T-helper 2 cell treated with Interferon-gamma antibody and Interleukin-4, amounts not matched to agents 100 ng/mL and 5 ng/mL, for 36 hours (primary cell): ENCODE data around the gene IMMP1L. TPM values are rescaled to one million over a fixed set of nuclear protein-coding genes. Genes with fewer than 3 reads are reported as not detected.
"Not testable (repeated sequence)": the region's sequence is repeated elsewhere in the genome, so short reads cannot be mapped to it uniquely, and the experiment has no call there.

Source experiments
- intact Hi-C: fragments of 100-400 bp; cut with micrococcal nuclease; formaldehyde crosslinking; loops from one replicate; pipeline ENCODE4 v1.15.1; 2023
- total RNA-seq: library from RNA; stranded (reverse); gene quantifications from 2 replicates; pipeline ENCODE4 v1.2.3, GENCODE V29; 2022

The IMMP1L gene
- total RNA-seq, result 21.3 and 26.8 TPM in 2 replicates

- intact Hi-C loops, result loop anchor here (1.0 to 10.0 kb wide), 5 partner anchors 140 to 1748 kb away; partner anchors contain the start of genes ARL14EP, DCDC1, DNAJC24 and EIF3M
These were observed at the start of gene IMMP1L, which contains the start of gene ELP4 for GRCh38 chr11:31509429-31510345. IMMP1L (minus strand) TSS chr11:31509622; CDS start chr11:31463276, 46,346 bp downstream. ELP4 (plus strand) TSS chr11:31509767; CDS start chr11:31509785, 18 bp downstream.

GRCh38 chr11:31558001-31558400, 48.6 kb upstream of the IMMP1L start:
- intact Hi-C loops, result no loop called here

- intact Hi-C loops, result no loop called here
These were observed 46.5 kb upstream of the IMMP1L start for GRCh38 chr11:31555938-31556337.

- intact Hi-C loops, result no loop called here
These were observed 33.4 kb upstream of the IMMP1L start for GRCh38 chr11:31542862-31543261.

GRCh38 chr11:31535479-31535878, 26.1 kb upstream of the IMMP1L start:
- intact Hi-C loops, result no loop called here

- intact Hi-C loops, result no loop called here
These were observed 21.9 kb upstream of the IMMP1L start for GRCh38 chr11:31531293-31531692.

- intact Hi-C loops, result no loop called here
These were observed 20.3 kb upstream of the IMMP1L start for GRCh38 chr11:31529701-31530100.

- intact Hi-C loops, result no loop called here
These were observed 19.8 kb upstream of the IMMP1L start for GRCh38 chr11:31529189-31529588.

GRCh38 chr11:31521497-31522150, 12.2 kb upstream of the IMMP1L start:
- intact Hi-C loops, result no loop called here

- intact Hi-C loops, result no loop called here
These were observed 2.7 kb upstream of the IMMP1L start for GRCh38 chr11:31512117-31512516.

- intact Hi-C loops, result loop anchor here (1.0 to 10.0 kb wide), 5 partner anchors 140 to 1748 kb away; partner anchors contain the start of genes ARL14EP, DCDC1, DNAJC24 and EIF3M
These were observed 382 bp downstream of the IMMP1L start for GRCh38 chr11:31509051-31509428.

GRCh38 chr11:31500560-31500959, 8.9 kb downstream of the IMMP1L start:
- intact Hi-C loops, result loop anchor here (10.0 kb wide), 1 partner anchor 1176 kb away; the partner anchor contains the start of gene ARL14EP

- intact Hi-C loops, result loop anchor here (10.0 kb wide), 1 partner anchor 1175 kb away; the partner anchor contains the start of gene ARL14EP
These were observed 9.7 kb downstream of the IMMP1L start for GRCh38 chr11:31499576-31500178.

GRCh38 chr11:31493762-31494161, 15.7 kb downstream of the IMMP1L start:
- intact Hi-C loops, result not testable (repeated sequence)

GRCh38 chr11:31493235-31493634, 16.2 kb downstream of the IMMP1L start:
- intact Hi-C loops, result no loop called here

GRCh38 chr11:31492320-31492913, 17.0 kb downstream of the IMMP1L start:
- intact Hi-C loops, result no loop called here

GRCh38 chr11:31487848-31488247, 21.6 kb downstream of the IMMP1L start:
- intact Hi-C loops, result loop anchor here (5.0 to 10.0 kb wide), 3 partner anchors 317 to 469 kb away; no protein-coding TSS in a partner anchor

GRCh38 chr11:31484497-31484896, 24.9 kb downstream of the IMMP1L start:
- intact Hi-C loops, result loop anchor here (10.0 kb wide), 2 partner anchors 320 to 390 kb away; no protein-coding TSS in a partner anchor

GRCh38 chr11:31480930-31481329, 28.5 kb downstream of the IMMP1L start:
- intact Hi-C loops, result loop anchor here (10.0 kb wide), 2 partner anchors 324 to 394 kb away; no protein-coding TSS in a partner anchor

GRCh38 chr11:31479066-31479465, 30.4 kb downstream of the IMMP1L start:
- intact Hi-C loops, result no loop called here

- intact Hi-C loops, result no loop called here
These were observed 31.2 kb downstream of the IMMP1L start for GRCh38 chr11:31478223-31478590.
